HEK293 (cell line): Measurements from ENCODE around the gene CUL1.

Source experiments
- CTCF ChIP-seq: fragments of 450-650 bp; formaldehyde crosslinking; IDR thresholded peaks from 2 replicates; pipeline ENCODE4 v1.5.1; 2016; ENCODE audit warnings: missing biosample characterization, missing genetic modification characterization
- HOXD13 ChIP-seq: sonication (generic); formaldehyde crosslinking; IDR thresholded peaks from 2 replicates; pipeline ENCODE4 v1.8.0; 2022; ENCODE audit warnings: missing genetic modification reagents, borderline replicate concordance
- MEIS1 ChIP-seq: sonication (generic); formaldehyde crosslinking; IDR thresholded peaks from 2 replicates; pipeline ENCODE4 v1.8.1; 2022; ENCODE audit warnings: missing genetic modification reagents, mild to moderate bottlenecking, borderline replicate concordance
- MZF1 ChIP-seq: fragments of 450-650 bp; formaldehyde crosslinking; IDR thresholded peaks from 2 replicates; pipeline ENCODE4 v1.5.1; 2017; ENCODE audit warnings: missing biosample characterization, missing genetic modification characterization, borderline replicate concordance
- PRDM10 ChIP-seq: fragments of 450-650 bp; formaldehyde crosslinking; IDR thresholded peaks from 2 replicates; pipeline ENCODE4 v1.5.1; 2016; ENCODE audit warnings: missing biosample characterization, missing genetic modification characterization
- REST ChIP-seq: fragments of 450-650 bp; formaldehyde crosslinking; IDR thresholded peaks from 2 replicates; pipeline ENCODE4 v1.5.1; 2016; ENCODE audit warnings: missing biosample characterization, missing genetic modification characterization
- SP2 ChIP-seq: fragments of 450-650 bp; formaldehyde crosslinking; IDR thresholded peaks from 2 replicates; pipeline ENCODE4 v1.5.1; 2016; ENCODE audit warnings: missing biosample characterization, missing genetic modification characterization
- ZBTB26 ChIP-seq: fragments of 450-650 bp; formaldehyde crosslinking; optimal IDR thresholded peaks from 2 replicates; pipeline ENCODE3; 2016; ENCODE audit warnings: missing biosample characterization, mild to moderate bottlenecking, missing genetic modification characterization
- ZNF121 ChIP-seq: fragments of 450-650 bp; formaldehyde crosslinking; IDR thresholded peaks from 2 replicates; pipeline ENCODE4 v1.5.1; 2016; ENCODE audit warnings: missing biosample characterization, missing genetic modification characterization
- ZNF19 ChIP-seq: fragments of 450-650 bp; formaldehyde crosslinking; IDR thresholded peaks from 2 replicates; pipeline ENCODE4; 2016; ENCODE audit warnings: missing biosample characterization, missing genetic modification characterization, low read depth
- ZNF214 ChIP-seq: fragments of 450-650 bp; formaldehyde crosslinking; IDR thresholded peaks from 2 replicates; pipeline ENCODE4 v1.5.1; 2017; ENCODE audit warnings: missing biosample characterization, mild to moderate bottlenecking, missing genetic modification characterization, borderline replicate concordance
- ZNF274 ChIP-seq, 2 experiments: fragments of 200-500 bp in 1 of 2; fragments of 450-650 bp in 1 of 2; sonication (Bioruptor generic) in 1 of 2; formaldehyde crosslinking in 1 of 2; IDR thresholded peaks; 2 replicates each; pipeline versions ENCODE4 v1.5.1 to v1.6.1; 2014 to 2016; ENCODE audit warnings: borderline replicate concordance in 1 of 2, inconsistent platforms in 1 of 2, low read length in 1 of 2, missing biosample characterization in 1 of 2, missing genetic modification characterization in 1 of 2
- ZNF596 ChIP-seq: fragments of 450-650 bp; IDR thresholded peaks from 2 replicates; pipeline ENCODE4 v1.5.0; 2018; ENCODE audit warnings: missing biosample characterization, mild to moderate bottlenecking, missing genetic modification characterization, moderate library complexity
- ZNF747 ChIP-seq: fragments of 450-650 bp; formaldehyde crosslinking; IDR thresholded peaks from 2 replicates; pipeline ENCODE4 v1.5.1; 2016; ENCODE audit warnings: missing biosample characterization, missing genetic modification characterization

- TF ChIP-seq CTCF (tag by site-specific recombination) (no peak), ZBTB26 (no peak), PRDM10 (tag by site-specific recombination) (no peak), SP2 (tag by site-specific recombination) (no peak), ZNF274 (IDR thresholded peaks at IDR 0.05; ENCODE audit: low read length) (no peak), ZNF274 (tag by site-specific recombination; IDR thresholded peaks at IDR 0.05; ENCODE audit: borderline replicate concordance) (no peak), ZNF19 (tag by site-specific recombination) (no peak), HOXD13 (no peak), ZNF121 (tag by site-specific recombination) (no peak), ZNF596 (tag by site-specific recombination) (no peak), MEIS1 (no peak), MZF1 (tag by site-specific recombination) (no peak), REST (tag by site-specific recombination) (no peak), ZNF747 (tag by site-specific recombination) (no peak), ZNF214 (tag by site-specific recombination) (no peak)
Observed at GRCh38 chr7:148696787-148697186, 1.9 kb upstream of the CUL1 start.
